GM19452 (cell line): ENCODE data around the gene SNAP91.
"Not testable (repeated sequence)": the region's sequence is repeated elsewhere in the genome, so short reads cannot be mapped to it uniquely, and the experiment has no call there.

Experiments used
- ATAC-seq: cut with Tn5 transposase; IDR thresholded peaks from one replicate; pipeline ENCODE4 v1.9.1; 2021; ENCODE audit not compliant: unreplicated experiment

SNAP91 gene

DNA sequence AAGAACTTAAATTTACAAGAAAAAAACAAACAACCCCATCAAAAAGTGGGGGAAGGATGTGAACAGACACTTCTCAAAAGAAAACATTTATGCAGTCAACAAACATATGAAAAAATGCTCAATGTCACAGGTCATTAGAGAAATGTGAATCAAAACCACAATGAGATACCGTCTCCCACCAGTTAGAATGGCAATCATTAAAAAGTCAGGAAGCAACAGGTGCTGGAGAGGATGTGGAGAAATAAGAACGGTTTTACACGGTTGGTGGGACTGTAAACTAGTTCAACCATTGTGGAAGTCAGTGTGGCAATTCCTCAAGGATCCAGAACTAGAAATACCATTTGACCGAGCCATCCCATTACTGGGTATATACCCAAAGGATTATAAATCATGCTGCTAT, 157.2 kb downstream of the SNAP91 start:
- not testable (repeated sequence) for ATAC-seq

DNA sequence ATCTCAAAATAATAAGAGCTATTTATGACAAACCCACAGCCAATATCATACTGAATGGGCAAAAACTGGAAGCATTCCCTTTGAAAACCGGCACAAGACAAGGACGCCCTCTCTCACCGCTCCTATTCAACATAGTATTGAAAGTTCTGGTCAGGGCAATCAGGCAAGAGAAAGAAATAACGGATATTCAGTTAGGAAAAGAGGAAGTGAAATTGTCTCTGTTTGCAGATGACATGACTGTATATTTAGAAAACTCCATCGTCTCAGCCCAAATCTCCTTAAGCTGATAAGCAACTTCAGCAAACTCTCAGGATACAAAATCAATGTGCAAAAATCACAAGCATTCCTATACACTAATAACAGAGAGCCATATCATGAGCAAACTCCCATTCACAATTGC, 158.4 kb downstream of the SNAP91 start:
- not testable (repeated sequence) for ATAC-seq

DNA sequence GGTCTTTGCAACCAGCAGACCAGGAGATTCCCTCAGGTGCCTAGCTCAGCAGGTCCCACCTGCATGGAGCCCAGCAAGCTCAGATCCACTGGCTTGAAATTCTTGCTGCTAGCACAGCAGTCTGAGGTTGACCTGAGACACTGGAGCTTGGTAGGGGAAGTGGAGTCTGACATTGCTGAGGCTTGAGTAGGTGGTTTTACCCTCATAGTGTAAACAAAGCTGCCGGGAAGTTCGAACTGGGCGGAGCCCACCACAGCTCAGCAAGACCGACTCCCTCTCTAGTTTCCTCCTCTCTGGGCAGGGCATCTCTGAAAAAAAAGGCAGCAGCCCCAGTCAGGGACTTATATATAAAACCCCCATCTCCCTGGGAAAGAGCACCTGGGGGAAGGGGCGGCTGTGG, 162.3 kb downstream of the SNAP91 start:
- no peak for ATAC-seq

DNA sequence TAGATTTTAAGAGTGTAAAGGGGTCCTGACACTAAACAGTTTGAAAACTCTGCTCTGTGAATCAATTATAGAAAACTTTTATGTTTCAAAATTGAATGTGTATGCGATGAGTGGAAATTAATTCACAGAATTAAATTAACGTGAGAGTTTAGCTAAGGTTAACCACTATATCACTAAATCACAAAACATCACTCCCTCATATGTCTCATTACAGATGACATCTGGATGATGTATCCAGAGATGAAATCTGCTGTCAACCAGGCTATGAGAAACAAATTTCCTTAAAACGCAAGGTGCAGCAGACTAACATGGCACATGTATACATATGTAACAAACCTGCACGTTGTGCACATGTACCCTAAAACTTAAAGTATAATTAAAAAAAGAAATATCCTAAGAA, 169.2 kb downstream of the SNAP91 start:
- no peak for ATAC-seq

DNA sequence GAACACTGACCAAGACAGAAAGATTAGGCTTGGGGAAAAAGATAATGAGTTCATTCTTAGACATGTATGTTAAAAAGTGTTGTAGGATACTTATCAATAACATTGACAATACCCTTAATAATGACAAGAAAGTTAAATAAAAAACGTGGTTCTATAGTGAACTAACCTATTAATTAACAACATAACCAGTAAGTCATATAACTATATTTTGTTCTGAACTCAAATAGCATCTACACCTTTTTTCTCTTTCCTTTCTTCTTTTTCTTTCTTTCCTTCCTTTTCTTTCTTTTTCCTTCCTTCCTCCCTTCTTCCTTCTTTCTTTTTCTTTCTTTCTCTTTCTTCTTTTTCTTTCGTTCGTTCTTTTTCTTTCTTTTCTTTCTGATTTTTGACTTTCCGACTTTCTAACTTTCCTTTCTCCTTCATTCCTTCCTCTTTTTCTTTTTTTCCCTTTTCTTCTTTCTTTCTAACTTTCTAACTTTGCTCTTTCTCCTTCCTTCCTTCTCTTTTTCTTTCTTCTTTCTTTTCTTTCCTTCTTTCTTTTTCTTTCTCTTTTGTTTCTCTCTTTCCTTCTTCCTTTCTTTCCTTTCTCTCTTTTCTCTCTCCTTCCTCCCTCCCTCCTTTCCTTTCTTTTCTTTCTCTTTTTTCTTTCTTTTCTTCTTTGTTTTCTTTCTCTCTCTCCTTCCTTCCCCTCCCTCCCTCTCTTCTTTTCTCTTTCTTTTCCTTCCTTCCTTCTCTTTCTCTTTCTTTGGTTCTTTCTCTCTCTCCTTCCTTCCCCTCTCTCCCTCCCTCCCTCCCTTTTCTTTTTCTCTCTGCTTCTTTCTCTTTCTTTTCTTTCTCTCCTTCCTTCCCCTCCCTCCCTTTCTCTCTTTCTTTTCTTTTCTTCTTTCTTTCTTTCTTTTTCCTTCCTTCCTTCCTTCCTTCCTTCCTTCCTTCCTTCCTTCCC, 172.0 kb downstream of the SNAP91 start:
- ATAC-seq = peak; percentile 15

DNA sequence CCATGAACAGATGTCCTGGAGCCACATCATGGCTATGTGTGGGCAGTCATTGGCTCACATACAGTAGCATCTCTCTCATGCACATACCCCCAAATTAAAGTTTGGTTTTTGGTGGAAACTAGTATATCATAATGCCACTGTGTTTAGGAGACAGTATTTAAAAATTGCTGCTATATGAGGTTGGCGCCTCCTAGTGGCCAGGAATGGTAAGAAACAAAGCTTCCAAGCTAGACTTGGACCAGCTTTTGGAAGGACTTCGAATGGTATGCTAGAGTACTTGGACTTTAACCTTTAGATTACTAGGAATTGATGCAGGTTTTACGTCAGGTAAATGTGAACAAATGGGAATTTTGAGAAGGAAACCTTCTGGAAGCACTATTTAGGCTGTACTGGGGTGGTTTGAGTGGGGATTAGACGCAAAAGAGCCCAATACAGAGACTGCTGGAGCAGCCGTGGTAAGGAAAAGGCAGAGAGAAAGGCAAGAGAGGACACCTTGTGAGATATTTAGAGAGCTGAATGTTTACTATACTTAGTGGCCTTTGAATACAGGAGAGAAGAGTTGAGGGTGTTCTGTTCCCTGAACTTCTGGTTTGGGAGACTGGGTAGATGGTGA, 172.8 kb downstream of the SNAP91 start:
- ATAC-seq = peak; percentile 90

DNA sequence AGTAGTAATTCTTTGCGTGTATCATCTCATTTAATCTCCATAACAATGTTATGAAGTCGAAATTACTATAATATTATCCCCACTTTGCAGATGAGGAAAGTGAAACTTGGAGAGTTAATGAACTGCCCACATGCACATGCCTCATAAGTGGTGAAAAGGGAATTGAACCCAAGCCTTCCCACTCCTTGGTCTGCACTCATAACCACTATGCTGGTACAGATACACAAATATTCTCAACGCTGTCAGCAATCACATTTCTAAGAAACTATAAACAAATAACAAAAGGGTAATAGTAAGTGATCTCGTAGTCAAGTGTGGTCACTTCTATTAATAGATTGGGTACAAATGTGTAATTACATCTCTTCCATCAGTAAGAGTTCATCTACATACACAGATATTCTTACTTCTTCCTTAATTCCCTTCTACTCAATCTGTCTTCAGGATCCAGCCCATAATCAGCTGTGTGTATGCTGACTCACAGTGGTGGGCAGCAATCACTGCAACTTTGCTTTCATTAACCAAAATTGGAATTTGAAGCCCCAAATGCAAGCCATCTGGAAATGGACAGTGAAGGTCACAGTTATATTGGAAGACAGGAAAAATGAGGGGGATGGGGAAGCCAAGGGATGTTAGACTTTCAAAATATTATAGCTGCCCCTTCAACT, 190.0 kb downstream of the SNAP91 start:
- ATAC-seq = no peak

DNA sequence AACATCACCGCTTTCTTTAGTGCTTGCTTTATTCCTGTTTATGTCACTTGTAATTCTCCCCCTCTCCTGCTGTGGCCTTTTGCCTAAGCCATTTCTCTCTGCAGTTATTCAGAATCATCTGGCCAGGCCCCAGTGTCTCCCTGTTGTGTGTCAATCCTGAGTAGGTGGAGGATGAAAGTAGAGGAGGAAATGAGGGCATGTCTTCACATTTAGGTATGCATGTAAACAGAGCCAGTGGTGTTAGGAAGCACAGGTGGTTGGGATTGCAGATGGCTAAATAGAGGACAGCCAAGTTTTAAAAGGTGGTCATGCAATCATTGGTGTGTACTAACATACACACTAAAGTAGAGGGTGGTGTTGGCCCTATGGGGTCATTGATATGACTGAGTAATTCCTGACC, 191.4 kb downstream of the SNAP91 start:
- ATAC-seq = no peak

DNA sequence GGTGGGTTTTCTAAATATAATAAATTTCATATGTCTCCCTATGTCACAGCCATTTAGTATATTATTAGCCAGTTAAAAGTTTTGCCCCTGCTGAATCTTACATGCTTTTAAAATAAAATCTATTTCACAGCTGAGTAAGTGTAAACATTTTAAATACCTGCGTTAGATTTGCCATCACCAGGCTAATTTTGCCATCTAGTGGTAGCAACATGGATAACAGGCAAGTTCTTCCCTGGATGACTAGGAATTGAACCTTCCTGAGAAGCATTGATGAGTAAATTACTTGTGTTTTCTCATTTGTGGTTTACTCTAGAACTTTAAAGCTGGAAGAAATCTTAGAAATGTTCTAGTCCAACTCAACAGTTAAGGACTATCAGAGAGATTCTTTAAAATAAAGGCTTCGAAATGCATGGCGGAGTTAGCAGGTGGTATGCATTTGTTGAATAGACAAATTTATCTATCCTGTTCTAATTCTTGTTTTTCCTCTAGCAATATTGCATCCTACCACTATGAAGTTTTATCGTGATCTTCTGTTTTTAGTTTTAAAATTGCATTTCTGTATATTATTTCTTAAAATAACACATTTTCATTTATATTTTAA, 193.9 kb downstream of the SNAP91 start:
- ATAC-seq = no peak

DNA sequence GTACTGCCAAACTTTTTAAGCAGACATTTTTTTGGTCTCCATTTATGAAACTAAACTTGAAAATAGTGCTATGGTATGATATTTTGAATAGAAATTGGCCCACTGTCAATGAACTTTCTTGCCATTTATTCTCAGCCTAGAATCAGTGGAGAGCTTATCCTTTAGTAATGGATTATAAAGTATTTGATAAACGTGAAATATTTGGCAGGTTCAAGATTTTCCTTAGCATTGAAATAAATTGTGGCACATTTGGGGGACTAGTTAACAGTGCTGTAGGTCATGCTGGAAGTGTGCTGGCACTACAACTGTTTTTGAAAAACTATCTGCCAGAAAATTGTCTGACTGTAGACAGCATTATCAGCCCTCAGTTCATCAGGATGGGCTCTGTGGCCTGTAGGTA, 194.4 kb downstream of the SNAP91 start:
- ATAC-seq = no peak

DNA sequence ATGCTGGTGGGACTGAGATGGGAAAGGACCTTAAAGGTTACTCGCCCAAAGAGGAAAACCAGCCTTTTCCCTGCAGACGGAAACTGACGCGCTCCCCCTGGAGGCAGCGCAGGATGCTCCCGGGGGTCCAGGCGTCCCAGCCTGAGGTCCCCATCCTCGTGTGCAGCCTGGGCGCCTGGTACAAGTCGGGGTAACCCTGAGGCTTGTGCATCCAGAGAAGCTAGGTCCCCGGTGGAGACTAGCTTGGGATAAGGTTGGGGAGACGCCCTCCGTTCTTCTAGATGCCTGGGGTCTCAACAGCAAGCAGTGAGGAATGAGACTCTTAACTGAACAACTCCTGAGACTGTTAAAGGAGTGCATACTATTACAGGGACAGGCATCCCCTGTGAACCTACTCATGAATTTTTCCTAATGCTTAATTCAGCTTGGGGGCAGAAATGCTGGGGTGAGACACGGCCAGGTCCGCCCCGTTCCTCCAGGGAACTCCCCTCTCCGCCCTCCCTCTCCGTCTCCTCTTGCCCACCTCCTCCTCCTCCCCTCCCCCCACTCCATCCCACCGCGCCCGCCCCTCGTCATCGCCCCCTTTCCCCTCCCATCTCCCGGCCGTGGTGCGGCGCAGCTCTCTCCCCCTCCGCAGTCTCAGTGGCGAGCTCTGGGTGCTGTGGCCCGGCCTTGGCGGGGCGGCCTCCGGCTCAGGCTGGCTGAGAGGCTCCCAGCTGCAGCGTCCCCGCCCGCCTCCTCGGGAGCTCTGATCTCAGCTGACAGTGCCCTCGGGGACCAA, 196.8 kb downstream of the SNAP91 start, which contains the start of gene PRSS35:
TSS of gene PRSS35 (plus strand) at position 634 of the 781 bp plus-strand sequence. CDS start 10,908 bp downstream, outside the sequence.
- no peak for ATAC-seq

DNA sequence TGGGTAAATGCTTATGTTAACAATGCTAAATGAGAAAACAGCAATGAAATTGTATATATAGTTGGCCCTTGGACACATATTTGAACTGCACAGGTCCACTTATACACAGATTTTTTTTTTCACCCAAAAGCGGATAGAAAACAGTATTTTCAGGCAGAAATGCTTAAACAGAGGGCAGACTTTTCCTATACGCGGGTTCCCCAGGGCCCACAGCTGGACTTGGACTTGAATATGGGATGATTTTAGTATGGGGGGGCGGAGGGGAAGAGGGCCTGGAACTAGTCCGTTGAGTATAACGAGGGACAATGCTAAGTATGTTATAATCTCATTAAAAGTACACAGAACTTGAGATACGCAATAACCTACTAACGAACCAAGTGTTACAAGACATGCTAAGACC, 197.6 kb downstream of the SNAP91 start:
- no peak for ATAC-seq

DNA sequence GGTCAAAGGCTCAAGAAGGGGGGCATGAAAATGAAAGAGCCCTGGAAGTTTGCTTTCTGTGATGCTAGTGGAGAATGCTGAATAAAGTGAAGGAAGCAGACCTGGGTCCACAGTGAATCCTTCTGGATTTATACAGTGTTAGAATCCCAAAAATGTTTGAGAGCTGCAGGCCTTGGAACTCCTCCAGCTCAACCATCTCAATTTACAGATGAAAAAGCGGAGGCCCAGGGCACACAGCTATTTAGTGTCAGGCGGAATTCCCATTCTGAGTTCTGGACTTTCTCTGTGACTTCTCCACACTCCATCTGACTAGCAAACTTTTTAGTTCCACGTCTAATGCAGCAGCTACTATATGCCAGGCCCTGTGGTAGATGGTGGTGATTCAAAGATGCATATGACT, 198.1 kb downstream of the SNAP91 start:
- no peak for ATAC-seq

DNA sequence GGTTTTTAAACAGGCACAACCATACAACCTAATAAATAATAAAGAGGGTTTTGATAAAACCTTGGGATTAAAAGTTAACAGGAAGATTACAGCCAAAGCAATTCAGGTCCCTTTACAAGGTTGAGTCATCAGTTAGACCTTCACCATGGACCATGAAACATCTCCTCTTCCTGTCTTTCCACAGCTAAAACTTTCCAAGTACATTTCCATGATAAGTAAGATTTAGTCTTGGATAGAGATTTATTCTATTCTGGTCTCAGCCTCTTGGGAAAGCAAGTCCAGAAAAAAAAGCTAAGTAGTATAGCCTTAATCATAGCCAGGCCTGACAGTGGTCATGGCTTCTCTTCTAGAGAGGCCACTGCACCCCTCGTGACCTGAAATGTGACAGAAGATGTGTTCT, 199.5 kb downstream of the SNAP91 start:
- ATAC-seq = no peak

DNA sequence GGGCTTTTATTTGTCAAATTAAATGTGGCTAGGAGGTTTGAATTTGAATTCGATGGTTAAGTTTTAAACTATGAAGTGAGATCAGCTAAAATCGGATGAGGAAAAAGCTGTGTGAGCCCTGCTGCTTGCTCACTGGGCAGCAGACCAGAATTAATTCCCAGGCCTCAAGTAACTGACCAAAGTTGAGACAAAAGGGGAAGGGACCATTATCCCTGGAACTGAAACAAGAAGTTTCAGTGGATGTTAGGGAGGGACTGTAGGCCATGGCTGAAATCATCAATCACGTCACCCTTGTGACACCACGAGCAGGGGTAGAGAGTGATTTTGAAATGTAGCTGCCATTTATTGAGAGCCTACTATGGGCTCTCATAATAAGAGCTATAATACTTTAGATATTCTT, 203.5 kb downstream of the SNAP91 start:
- ATAC-seq = no peak
